T-helper 1 cell treated with Interleukin-12 subunit alpha and Interleukin-12 subunit beta and Interleukin-4 antibody, amounts not matched to agents 30 μg/mL and 1 μg/mL, for 36 hours (primary cell): Measurements from ENCODE around the gene TAF10.

ENCODE experiments used
- H3K27ac Mint-ChIP-seq: one replicate; pipeline ENCODE4 v1.8.0; 2021; ENCODE audit warnings: mild to moderate bottlenecking, mixed read lengths
- H3K27me3 Mint-ChIP-seq: one replicate; pipeline ENCODE4 v1.8.0; 2021; ENCODE audit warnings: low read depth, mixed read lengths
- H3K36me3 Mint-ChIP-seq: one replicate; pipeline ENCODE4 v1.8.0; 2021; ENCODE audit warnings: low read depth, mixed read lengths
- H3K4me1 Mint-ChIP-seq: one replicate; pipeline ENCODE4 v1.8.0; 2021; ENCODE audit warnings: low read depth, mixed read lengths
- H3K4me3 Mint-ChIP-seq: one replicate; pipeline ENCODE4 v1.8.0; 2021; ENCODE audit warnings: mild to moderate bottlenecking, moderate library complexity, mixed read lengths
- H3K9me3 Mint-ChIP-seq: one replicate; pipeline ENCODE4 v1.8.0; 2021; ENCODE audit warnings: mixed read lengths

Gene TAF10

GRCh38 chr11:6576471-6577373 is 35.3 kb downstream of the TAF10 start:
- no peaks in the 10 kb centered on the region for H3K4me1 Mint-ChIP-seq
- H3K27me3 Mint-ChIP-seq = no peaks in the 10 kb centered on the region
- H3K36me3 Mint-ChIP-seq = peaks cover 11% of the 10 kb centered on the region
- H3K27ac Mint-ChIP-seq = no peak overlapping the region
- H3K4me3 Mint-ChIP-seq = no peak overlapping the region
- H3K9me3 Mint-ChIP-seq = no peaks in the 10 kb centered on the region

GRCh38 chr11:6574816-6575715 is 37.0 kb downstream of the TAF10 start:
- Mint-ChIP-seq H3K27ac (no peak overlapping the region), H3K4me1 (no peaks in the 10 kb centered on the region), H3K36me3 (peaks cover 7% of the 10 kb centered on the region), H3K4me3 (no peak overlapping the region), H3K9me3 (no peaks in the 10 kb centered on the region), H3K27me3 (no peaks in the 10 kb centered on the region)

GRCh38 chr11:6572215-6572614 is 39.8 kb downstream of the TAF10 start:
- H3K9me3 Mint-ChIP-seq = no peaks in the 10 kb centered on the region
- H3K36me3 Mint-ChIP-seq = peaks cover 5% of the 10 kb centered on the region
- H3K4me1 Mint-ChIP-seq = no peaks in the 10 kb centered on the region
- H3K27ac Mint-ChIP-seq = no peak overlapping the region
- H3K27me3 Mint-ChIP-seq = no peaks in the 10 kb centered on the region
- H3K4me3 Mint-ChIP-seq = no peak overlapping the region

- no peaks in the 10 kb centered on the region for H3K27me3 Mint-ChIP-seq
- H3K36me3 Mint-ChIP-seq = peaks cover 5% of the 10 kb centered on the region
- H3K9me3 Mint-ChIP-seq = no peaks in the 10 kb centered on the region
- H3K4me1 Mint-ChIP-seq = no peaks in the 10 kb centered on the region
- no peak overlapping the region for H3K4me3 Mint-ChIP-seq
- no peak overlapping the region for H3K27ac Mint-ChIP-seq
Measured at GRCh38 chr11:6571434-6572008, 40.5 kb downstream of the TAF10 start.

DNA sequence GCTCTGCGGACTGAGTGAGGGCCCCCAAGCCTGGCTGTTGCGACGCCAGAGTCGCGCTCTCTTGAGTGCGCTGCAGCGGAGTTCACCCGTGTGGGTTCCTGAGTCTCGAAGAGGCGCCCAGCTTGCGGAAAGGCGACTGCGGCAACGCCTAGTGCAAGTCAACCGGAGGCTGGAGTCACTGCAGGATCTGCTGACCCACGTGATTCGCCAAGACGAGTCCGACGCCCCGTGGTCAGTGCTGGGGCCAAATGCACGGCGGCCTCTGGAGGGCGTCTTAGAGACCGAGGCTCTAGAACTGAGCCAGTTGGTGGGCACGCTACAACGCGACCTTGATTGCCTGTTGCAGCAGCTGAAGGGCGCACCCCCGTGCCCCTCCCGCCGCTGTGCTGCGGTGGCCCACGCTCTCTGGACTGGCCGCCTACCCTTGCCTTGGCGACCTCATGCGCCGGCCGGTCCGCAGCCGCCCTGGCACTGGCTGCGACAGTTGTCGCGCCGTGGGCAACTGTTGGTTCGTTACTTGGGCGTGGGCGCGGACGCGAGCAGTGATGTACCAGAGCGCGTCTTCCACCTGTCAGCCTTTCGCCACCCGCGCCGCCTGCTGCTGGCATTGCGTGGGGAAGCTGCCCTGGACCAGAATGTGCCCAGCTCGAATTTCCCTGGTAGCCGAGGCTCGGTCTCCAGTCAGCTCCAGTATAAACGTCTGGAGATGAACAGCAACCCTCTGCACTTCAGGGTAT is 41.2 kb downstream of the TAF10 start:
- H3K27me3 Mint-ChIP-seq = no peaks in the 10 kb centered on the region
- H3K36me3 Mint-ChIP-seq = peaks cover 5% of the 10 kb centered on the region
- no peak overlapping the region for H3K27ac Mint-ChIP-seq
- H3K4me3 Mint-ChIP-seq = no peak overlapping the region
- H3K9me3 Mint-ChIP-seq = no peaks in the 10 kb centered on the region
- H3K4me1 Mint-ChIP-seq = no peaks in the 10 kb centered on the region

GRCh38 chr11:6569706-6570105 is 42.3 kb downstream of the TAF10 start:
- H3K27ac Mint-ChIP-seq = no peak overlapping the region
- H3K9me3 Mint-ChIP-seq = no peaks in the 10 kb centered on the region
- H3K4me3 Mint-ChIP-seq = no peak overlapping the region
- H3K36me3 Mint-ChIP-seq = peaks cover 10% of the 10 kb centered on the region
- H3K27me3 Mint-ChIP-seq = no peaks in the 10 kb centered on the region
- H3K4me1 Mint-ChIP-seq = no peaks in the 10 kb centered on the region

GRCh38 chr11:6568191-6568918 is 43.7 kb downstream of the TAF10 start:
- Mint-ChIP-seq H3K4me1 (no peaks in the 10 kb centered on the region), H3K9me3 (no peaks in the 10 kb centered on the region), H3K4me3 (no peak overlapping the region), H3K27me3 (no peaks in the 10 kb centered on the region), H3K27ac (no peak overlapping the region), H3K36me3 (peaks cover 12% of the 10 kb centered on the region)

DNA sequence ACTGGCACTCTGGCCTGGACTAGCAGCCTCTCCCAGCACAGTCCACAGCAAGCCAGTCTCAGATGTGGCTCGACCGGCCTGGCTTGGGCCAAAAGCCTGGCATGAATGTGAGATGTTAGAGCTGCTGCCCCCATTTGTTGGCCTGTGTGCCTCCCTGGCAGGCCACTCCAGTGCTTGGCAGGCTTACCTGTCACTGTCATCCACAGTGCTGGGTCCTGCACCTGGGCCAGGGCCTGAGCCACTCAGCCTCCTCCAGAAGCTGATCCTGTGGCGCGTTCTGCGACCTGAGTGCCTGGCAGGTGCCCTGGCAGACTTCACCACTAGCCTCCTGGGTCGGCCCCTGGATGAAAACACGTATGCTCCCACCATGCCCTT is 44.7 kb downstream of the TAF10 start:
- Mint-ChIP-seq H3K27ac (no peak overlapping the region), H3K4me3 (no peak overlapping the region), H3K4me1 (no peaks in the 10 kb centered on the region), H3K36me3 (peaks cover 12% of the 10 kb centered on the region), H3K9me3 (no peaks in the 10 kb centered on the region), H3K27me3 (no peaks in the 10 kb centered on the region)

DNA sequence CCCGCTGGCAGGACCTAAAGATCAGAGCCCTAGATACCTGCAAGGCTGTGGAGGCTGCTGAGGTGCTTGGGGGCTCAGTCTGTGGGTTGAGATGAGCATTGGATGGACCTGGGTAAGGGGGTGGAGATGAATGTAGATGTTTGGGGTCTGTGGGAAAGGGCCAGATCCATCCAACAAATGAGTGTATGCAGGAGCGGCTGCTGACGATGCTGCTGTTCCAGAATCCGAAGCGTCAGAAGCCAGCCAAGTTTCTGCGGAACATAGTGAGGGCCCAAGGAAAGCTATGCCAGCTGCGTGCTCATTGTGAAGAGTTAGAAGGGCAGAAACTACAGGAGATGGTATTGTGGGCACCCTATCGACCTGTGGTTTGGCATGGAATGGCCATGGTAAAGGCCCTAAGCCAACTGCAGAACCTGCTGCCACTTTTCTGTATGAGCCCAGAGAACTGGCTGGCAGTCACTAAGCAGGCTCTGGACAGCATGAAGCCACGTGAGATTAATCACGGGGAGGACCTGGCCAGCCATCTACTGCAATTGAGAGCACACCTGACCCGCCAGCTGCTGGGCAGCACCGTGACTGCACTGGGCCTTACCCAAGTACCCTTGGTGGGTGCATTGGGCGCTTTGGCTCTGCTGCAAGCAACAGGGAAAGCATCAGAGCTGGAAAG is 45.2 kb downstream of the TAF10 start:
- peaks cover 13% of the 10 kb centered on the region for H3K36me3 Mint-ChIP-seq
- H3K4me3 Mint-ChIP-seq = no peak overlapping the region
- H3K9me3 Mint-ChIP-seq = no peaks in the 10 kb centered on the region
- no peaks in the 10 kb centered on the region for H3K27me3 Mint-ChIP-seq
- no peaks in the 10 kb centered on the region for H3K4me1 Mint-ChIP-seq
- no peak overlapping the region for H3K27ac Mint-ChIP-seq

GRCh38 chr11:6565988-6566703 is 45.9 kb downstream of the TAF10 start:
- H3K27me3 Mint-ChIP-seq = no peaks in the 10 kb centered on the region
- H3K4me3 Mint-ChIP-seq = no peak overlapping the region
- no peak overlapping the region for H3K27ac Mint-ChIP-seq
- H3K36me3 Mint-ChIP-seq = peaks cover 8% of the 10 kb centered on the region
- H3K9me3 Mint-ChIP-seq = no peaks in the 10 kb centered on the region
- no peaks in the 10 kb centered on the region for H3K4me1 Mint-ChIP-seq

DNA sequence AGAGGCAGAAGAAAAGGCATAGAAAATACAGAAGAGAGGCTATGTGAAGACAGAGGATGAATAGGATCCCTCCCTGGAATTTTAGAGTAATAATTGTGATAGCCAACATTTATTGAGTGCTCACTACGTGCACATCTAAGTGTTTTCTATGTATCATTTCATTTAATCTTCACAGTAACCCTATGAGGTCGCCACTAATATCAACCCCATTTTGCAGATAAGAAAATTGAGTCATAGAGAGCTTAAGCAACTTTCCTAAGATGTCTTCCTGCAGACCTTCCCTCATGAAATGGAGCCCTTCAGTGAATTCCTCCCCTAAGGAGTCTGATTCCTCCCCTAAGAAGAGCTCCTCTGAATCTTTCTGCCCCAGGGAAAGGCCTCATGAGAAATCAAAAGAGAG is 46.7 kb downstream of the TAF10 start:
- Mint-ChIP-seq H3K36me3 (peaks cover 8% of the 10 kb centered on the region), H3K9me3 (no peaks in the 10 kb centered on the region), H3K4me3 (no peak overlapping the region), H3K27ac (no peak overlapping the region), H3K27me3 (no peaks in the 10 kb centered on the region), H3K4me1 (no peaks in the 10 kb centered on the region)

DNA sequence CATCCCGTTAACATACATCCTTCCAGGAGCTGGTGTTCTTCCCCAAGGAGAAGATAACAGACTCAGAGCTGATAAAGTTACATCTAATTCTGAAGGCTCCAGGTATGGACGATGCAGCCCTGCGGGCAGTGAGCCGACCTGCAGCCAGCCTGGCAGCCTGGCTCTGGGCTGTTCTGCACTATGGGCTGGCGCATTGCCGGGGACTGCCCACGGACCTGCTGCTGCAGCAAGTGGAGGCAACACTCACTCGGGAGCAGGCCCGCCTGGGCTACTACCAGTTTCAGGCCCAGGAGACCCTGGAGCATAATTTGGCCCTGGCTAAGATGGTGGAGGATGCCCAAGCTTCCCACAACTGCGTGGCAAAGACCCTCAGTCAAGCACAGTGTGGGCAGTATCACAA is 48.3 kb downstream of the TAF10 start:
- Mint-ChIP-seq H3K36me3 (peaks cover 8% of the 10 kb centered on the region), H3K27me3 (no peaks in the 10 kb centered on the region), H3K4me3 (no peak overlapping the region), H3K4me1 (no peaks in the 10 kb centered on the region), H3K9me3 (no peaks in the 10 kb centered on the region), H3K27ac (no peak overlapping the region)

GRCh38 chr11:6563121-6563619 is 48.8 kb downstream of the TAF10 start:
- Mint-ChIP-seq H3K27me3 (no peaks in the 10 kb centered on the region), H3K9me3 (no peaks in the 10 kb centered on the region), H3K36me3 (peaks cover 8% of the 10 kb centered on the region), H3K4me3 (no peak overlapping the region), H3K27ac (no peak overlapping the region), H3K4me1 (no peaks in the 10 kb centered on the region)
